IMR-90 (cell line): ENCODE data around the gene PLCB4. TPM values are rescaled to one million over a fixed set of nuclear protein-coding genes. Genes with fewer than 3 reads are reported as not detected.

Source experiments
- ATAC-seq: fragments of 200-7000 bp; cut with Tn5 transposase; 2 replicates; pipeline ENCODE4 v1.9.1; 2020; ENCODE audit warnings: low read depth, mild to moderate bottlenecking, moderate library complexity
- BruUV-seq: library from RNA; stranded (reverse); fragments of 400-500 nt; replicated peaks from 2 replicates; lab custom pipeline; 2021; lab: Mats Ljungman, UMichigan
- CTCF ChIA-PET: fragments of 300-600 bp; formaldehyde crosslinking; extraction: SDS; loops from one replicate; lab custom pipeline; 2021; ENCODE audit warnings: antibody characterized with exemption; lab: Yijun Ruan, JAX
- POLR2A ChIA-PET: fragments of 300-600 bp; sonication (Branson Sonifier 250); formaldehyde crosslinking; loops from one replicate; lab custom pipeline; 2022; ENCODE audit warnings: antibody characterized with exemption; ENCODE audit not compliant: unreplicated experiment; lab: Charles Lee
- DNase-seq: peaks from one replicate; pipeline ENCODE4 v3.0.0; 2013
- H2AFZ ChIP-seq: replicated peaks from 2 replicates; pipeline ENCODE3; 2013; ENCODE audit warnings: low read length, mild to moderate bottlenecking; ENCODE audit not compliant: poor library complexity
- H2AK5ac ChIP-seq: 2 replicates; pipeline ENCODE4 v1.6.1; 2013; ENCODE audit warnings: low read depth, low read length, inconsistent platforms
- H2AK9ac ChIP-seq: replicated peaks from 2 replicates; pipeline ENCODE3; 2013; ENCODE audit warnings: mild to moderate bottlenecking, low read depth, low read length, moderate library complexity; ENCODE audit not compliant: poor library complexity
- H2BK120ac ChIP-seq: 2 replicates; pipeline ENCODE4 v1.6.1; 2013; ENCODE audit warnings: low read depth, low read length, inconsistent platforms
- H2BK15ac ChIP-seq: 3 replicates; pipeline ENCODE4 v1.6.1; 2013; ENCODE audit warnings: low read depth, low read length, inconsistent platforms
- H2BK20ac ChIP-seq: 2 replicates; pipeline ENCODE4 v1.6.1; 2013; ENCODE audit warnings: low read depth, mild to moderate bottlenecking, inconsistent platforms, low read length, moderate library complexity
- H2BK5ac ChIP-seq: 2 replicates; pipeline ENCODE4 v1.6.1; 2013; ENCODE audit warnings: mild to moderate bottlenecking, low read depth, low read length, inconsistent platforms; ENCODE audit not compliant: poor library complexity, severe bottlenecking
- H3K14ac ChIP-seq: replicated peaks from 2 replicates; pipeline ENCODE4 v1.6.1; 2013; ENCODE audit warnings: low read depth, low read length, inconsistent platforms
- H3K18ac ChIP-seq: 2 replicates; pipeline ENCODE4 v1.6.1; 2013; ENCODE audit warnings: low read depth, low read length, control low read depth
- H3K23ac ChIP-seq: 2 replicates; pipeline ENCODE4 v1.6.1; 2013; ENCODE audit warnings: low read depth, low read length, inconsistent platforms
- H3K27ac ChIP-seq: 2 replicates; pipeline ENCODE4 v1.5.1; 2013; ENCODE audit warnings: mild to moderate bottlenecking, control low read depth, low read length; ENCODE audit not compliant: insufficient read depth
- H3K27me3 ChIP-seq: 2 replicates; pipeline ENCODE4 v1.6.1; 2013; ENCODE audit warnings: low read length; ENCODE audit not compliant: control insufficient read depth, insufficient read depth
- H3K36me3 ChIP-seq: 2 replicates; pipeline ENCODE4 v1.6.1; 2013; ENCODE audit warnings: low read length, mixed read lengths; ENCODE audit not compliant: control insufficient read depth, insufficient read depth
- H3K4ac ChIP-seq: 2 replicates; pipeline ENCODE4 v1.6.1; 2013; ENCODE audit warnings: low read depth, low read length, inconsistent platforms
- H3K4me1 ChIP-seq: 2 replicates; pipeline ENCODE4 v1.6.1; 2013; ENCODE audit warnings: low read length, mixed read lengths; ENCODE audit not compliant: control insufficient read depth, insufficient read depth
- H3K4me2 ChIP-seq: 2 replicates; pipeline ENCODE4 v1.6.1; 2013; ENCODE audit warnings: low read depth, mild to moderate bottlenecking, control low read depth, low read length, moderate library complexity
- H3K4me3 ChIP-seq: 2 replicates; pipeline ENCODE4 v1.5.1; 2013; ENCODE audit warnings: low read depth, mild to moderate bottlenecking, control low read depth, low read length, moderate library complexity; ENCODE audit not compliant: insufficient read depth
- H3K56ac ChIP-seq: 2 replicates; pipeline ENCODE4 v1.6.1; 2013; ENCODE audit warnings: low read length, inconsistent platforms; ENCODE audit not compliant: insufficient read depth; ENCODE audit errors: extremely low read depth
- H3K79me1 ChIP-seq, 2 experiments: 2 replicates each; pipeline ENCODE4 v1.6.1; 2013; ENCODE audit warnings: low read length in 2 of 2, inconsistent platforms in 1 of 2, low read depth in 1 of 2
- H3K9ac ChIP-seq: 2 replicates; pipeline ENCODE4 v1.6.1; 2013; ENCODE audit warnings: low read depth, low read length, control low read depth
- H3K9me1 ChIP-seq: 2 replicates; pipeline ENCODE4 v1.6.1; 2013; ENCODE audit warnings: low read length, inconsistent platforms; ENCODE audit not compliant: insufficient read depth
- H3K9me3 ChIP-seq: 2 replicates; pipeline ENCODE4 v1.6.1; 2013; ENCODE audit warnings: low read length; ENCODE audit not compliant: control insufficient read depth, insufficient read depth
- H4K20me1 ChIP-seq: 2 replicates; pipeline ENCODE4 v1.6.1; 2013; ENCODE audit warnings: low read length, inconsistent platforms; ENCODE audit not compliant: insufficient read depth
- H4K5ac ChIP-seq: 2 replicates; pipeline ENCODE4 v1.6.1; 2013; ENCODE audit warnings: mild to moderate bottlenecking, low read depth, low read length, control low read depth
- H4K8ac ChIP-seq, 2 experiments: 2 replicates each; pipeline ENCODE4 v1.6.1; 2013; ENCODE audit warnings: low read depth in 2 of 2, low read length in 2 of 2, control low read depth in 1 of 2, inconsistent platforms in 1 of 2
- H4K91ac ChIP-seq: 2 replicates; pipeline ENCODE4 v1.6.1; 2013; ENCODE audit warnings: low read depth, low read length, inconsistent platforms; ENCODE audit not compliant: insufficient read depth
- CTCF ChIP-seq: conservative IDR thresholded peaks from 2 replicates; pipeline ENCODE4 v1.5.1; 2012; ENCODE audit warnings: mild to moderate bottlenecking, low read depth, low read length, improper control_type of control experiment
- MAFK ChIP-seq: IDR thresholded peaks from 2 replicates; pipeline ENCODE4 v1.6.1; 2012; ENCODE audit warnings: low read depth, low read length, improper control_type of control experiment
- MAZ ChIP-seq: IDR thresholded peaks from 2 replicates; pipeline ENCODE4 v1.6.1; 2012; ENCODE audit warnings: low read depth, mild to moderate bottlenecking, low read length, improper control_type of control experiment, moderate library complexity, borderline replicate concordance
- NFE2L2 ChIP-seq: fragments of 150-350 bp; IDR thresholded peaks from 2 replicates; pipeline ENCODE4 v1.6.1; 2016; ENCODE audit warnings: low read depth, mild to moderate bottlenecking, low read length
- RCOR1 ChIP-seq: IDR thresholded peaks from 2 replicates; pipeline ENCODE4 v1.6.1; 2012; ENCODE audit warnings: mild to moderate bottlenecking, low read length, improper control_type of control experiment; ENCODE audit not compliant: insufficient replicate concordance
- WGBS, 2 experiments: methylation state at CpG; one replicate each; pipeline versions ENCODE4 v1.1.5 to v1.1.7; 2013; ENCODE audit warnings: missing lambda C conversion rate in 2 of 2; ENCODE audit not compliant: insufficient read length in 1 of 2; ENCODE audit errors: extremely low coverage in 2 of 2; 5-methylcytosine and 5-hydroxymethylcytosine counted together
- dilution Hi-C: fragments of 300-500 bp; cut with HindIII; formaldehyde crosslinking; loops from one replicate; pipeline ENCODE4 v1.14.3; 2018; ENCODE audit warnings: low sequenced_read_pairs; ENCODE audit not compliant: unreplicated experiment
- in situ Hi-C: fragments of 300-500 bp; cut with MboI; formaldehyde crosslinking; loops from 3 replicates; pipeline ENCODE4 v1.14.3; 2019; ENCODE audit warnings: low sequenced_read_pairs, inconsistent platforms, mixed read lengths
- intact Hi-C: fragments of 100-400 bp; cut with micrococcal nuclease; formaldehyde crosslinking; loops from 2 replicates; pipeline ENCODE4 v1.10.0; 2022
- polyA plus RNA-seq, 3 experiments: library from polyadenylated mRNA; depleted of rRNA; stranded (reverse); fragments of >200 nt; gene quantifications; 2 replicates each; pipeline ENCODE4 v1.2.3, GENCODE V29; 2012; ENCODE audit warnings: low replicate concordance in 1 of 3
- total RNA-seq: library from RNA; depleted of rRNA; stranded (reverse); fragments of >200 nt; gene quantifications from 2 replicates; pipeline ENCODE4 v1.2.3, GENCODE V29; 2012

PLCB4 gene
- total and polyA plus RNA-seq, 2 of the 4 experiments (the other 2 are of a cell fraction): 12.5 to 24.0 TPM

- BruUV-seq: no TSS peak
- Histone ChIP-seq H3K27me3 (no peaks in the 10 kb centered on the region), H3K4ac (no peak overlapping the region), H3K4me3 (no peak overlapping the region), H3K14ac (peak overlapping the region; percentile 37; the same call in 1 of the 2 replicates), H3K56ac (no peak overlapping the region), H3K23ac (no peak overlapping the region), H2AK9ac (no peak overlapping the region), H2BK120ac (no peak overlapping the region), H3K9me3 (peaks cover 5% of the 10 kb centered on the region; the same call in 1 of the 2 replicates), H2BK15ac (no peak overlapping the region), H3K9me1 (peaks cover 16% of the 10 kb centered on the region), H2BK20ac (no peak overlapping the region), H3K79me1 (peaks cover 37 to 73% of the 10 kb centered on the region in 2 experiments), H3K18ac (no peak overlapping the region), H3K4me1 (peaks cover 8% of the 10 kb centered on the region), H4K8ac (no peak overlapping the region), H4K20me1 (peaks cover 17% of the 10 kb centered on the region), H3K36me3 (no peaks in the 10 kb centered on the region; the same call in 1 of the 2 replicates), H3K27ac (no peak overlapping the region), H3K4me2 (no peak overlapping the region), H2AK5ac (no peak overlapping the region), H2BK5ac (no peak overlapping the region), H4K91ac (no peak overlapping the region), H3K9ac (no peak overlapping the region), H4K5ac (no peak overlapping the region), H2AFZ (no peak overlapping the region)
- POLR2A ChIA-PET: no interaction called here
- WGBS, 2 experiments: 92% methylated on average over 2 of the region's 4 CpGs; no CpG with 5 or more reads in 1 of the 2 experiments
- dilution Hi-C loops: no loop called here
- no peak for TF ChIP-seq RCOR1
- TF ChIP-seq NFE2L2: no peak
- TF ChIP-seq MAFK: no peak
- no peak for TF ChIP-seq CTCF
- TF ChIP-seq MAZ: no peak
- intact Hi-C loops: no loop called here
- CTCF ChIA-PET: no interaction called here
- in situ Hi-C loops: no loop called here
- no peak for DNase-seq
- ATAC-seq: no peak
These were observed 80.9 kb downstream of the PLCB4 start for GRCh38 chr20:9149796-9150195.
